DMS 273 (cell line): Measurements from ENCODE around the gene KCNK16.

ENCODE experiments used
- DNase-seq: peaks from one replicate; lab custom pipeline; 2025; ENCODE audit not compliant: unreplicated experiment; lab: John Stamatoyannopoulos, UW

The KCNK16 gene

DNA sequence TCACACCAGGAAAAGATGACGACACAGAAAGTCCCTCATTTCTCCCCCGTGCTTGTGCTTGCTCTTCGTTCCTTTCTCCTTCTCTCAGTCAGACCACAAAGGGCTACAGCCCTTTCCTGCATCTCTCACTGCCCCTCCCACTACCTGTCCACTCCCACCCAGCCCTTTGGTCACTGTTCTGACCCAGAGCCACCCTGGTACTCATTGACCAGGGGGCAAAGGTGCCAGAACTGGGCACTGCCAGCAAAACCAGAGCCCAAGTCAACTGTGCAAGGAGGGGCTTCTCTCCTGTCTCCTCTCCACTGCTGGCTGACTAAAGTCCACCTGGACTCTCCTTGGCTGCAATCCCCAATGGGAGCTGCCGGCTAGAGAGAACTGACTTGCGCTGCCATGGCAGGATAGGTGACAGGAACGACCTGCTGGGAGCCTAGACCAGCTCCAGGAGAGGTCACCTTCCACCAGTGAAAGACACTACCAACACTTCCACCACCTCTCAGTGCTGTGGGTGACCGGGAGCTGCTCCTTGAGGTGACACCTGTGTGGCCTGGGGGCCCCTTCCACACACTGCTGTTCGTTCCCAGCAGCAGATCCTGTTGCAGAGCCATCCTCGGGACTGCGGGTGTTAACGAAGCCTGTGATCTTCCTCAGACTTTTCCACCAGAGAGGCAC is 41.1 kb downstream of the KCNK16 start:
- DNase-seq = no peak

DNA sequence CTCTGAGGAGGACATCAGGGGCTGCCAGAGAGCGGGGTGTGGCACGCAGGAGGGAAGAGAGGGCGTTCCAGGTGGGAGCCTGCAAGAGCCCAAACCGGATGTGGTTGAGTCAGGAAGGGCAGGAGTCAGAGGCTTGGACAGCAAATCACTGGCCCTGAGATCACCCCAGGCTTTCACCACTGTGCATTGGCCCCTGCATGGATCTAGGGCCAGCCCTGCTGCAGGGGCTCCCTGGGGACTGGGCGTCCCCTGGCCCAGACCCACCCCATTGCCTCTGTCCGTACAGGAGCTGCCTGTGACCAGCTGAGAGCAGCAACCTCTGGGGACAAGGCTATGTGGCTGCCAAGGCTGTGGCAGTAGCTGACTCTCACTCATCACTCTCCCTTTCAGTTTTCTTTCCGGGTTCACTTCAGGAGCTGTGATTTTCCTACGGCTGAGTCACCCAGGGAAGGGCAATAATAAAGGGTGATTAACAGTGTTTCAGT is 42.2 kb downstream of the KCNK16 start:
- no peak for DNase-seq

DNA sequence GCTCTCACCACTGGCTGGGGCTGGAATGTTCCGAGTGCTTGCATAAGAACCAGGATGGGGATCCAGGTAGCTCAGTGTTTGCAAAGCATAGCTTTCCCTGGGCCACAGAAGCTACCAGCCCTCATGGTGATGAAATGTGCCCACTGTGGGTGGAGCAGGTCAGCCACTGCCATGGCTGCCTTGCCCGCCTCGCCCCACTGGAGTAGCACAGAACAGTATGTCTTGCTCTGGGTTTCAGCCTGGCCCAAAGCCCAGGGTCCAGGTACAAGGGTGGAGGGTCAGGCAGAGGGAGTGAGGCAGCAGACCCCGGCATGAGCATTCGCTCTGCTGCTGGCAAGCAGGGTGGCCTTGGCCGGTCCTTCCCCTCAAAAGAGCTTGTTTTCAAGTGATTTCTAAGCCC is 43.0 kb downstream of the KCNK16 start:
- DNase-seq = no peak

DNA sequence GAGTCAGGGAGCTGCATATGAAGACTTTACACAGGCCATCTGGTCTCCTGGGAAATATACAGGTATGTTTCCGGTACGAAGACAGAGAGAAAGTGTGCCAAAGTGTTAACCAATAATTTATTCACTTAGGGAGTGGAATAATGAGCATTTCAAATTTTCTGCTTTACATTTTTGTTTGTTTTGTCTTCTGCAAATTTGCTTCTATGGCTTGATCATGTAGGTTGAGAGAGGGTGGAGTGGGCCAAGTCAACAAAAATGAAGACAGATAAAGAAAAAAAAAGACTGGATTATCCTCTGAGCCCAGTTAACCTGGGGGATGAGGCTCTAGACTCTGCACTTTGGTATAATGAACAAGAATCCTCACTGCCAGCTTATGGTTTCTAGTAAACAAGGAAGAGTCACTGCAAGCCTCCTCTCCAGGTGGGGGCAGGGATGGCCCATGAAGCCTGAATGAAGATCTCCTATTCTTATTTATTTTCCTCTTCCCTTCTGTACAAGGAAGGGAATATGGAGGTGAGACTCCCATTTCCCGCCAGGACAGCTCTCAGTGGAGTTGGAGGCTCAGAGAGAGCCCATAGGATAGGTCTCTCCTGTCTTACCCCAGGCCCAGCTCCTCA is 46.0 kb downstream of the KCNK16 start:
- no peak for DNase-seq

DNA sequence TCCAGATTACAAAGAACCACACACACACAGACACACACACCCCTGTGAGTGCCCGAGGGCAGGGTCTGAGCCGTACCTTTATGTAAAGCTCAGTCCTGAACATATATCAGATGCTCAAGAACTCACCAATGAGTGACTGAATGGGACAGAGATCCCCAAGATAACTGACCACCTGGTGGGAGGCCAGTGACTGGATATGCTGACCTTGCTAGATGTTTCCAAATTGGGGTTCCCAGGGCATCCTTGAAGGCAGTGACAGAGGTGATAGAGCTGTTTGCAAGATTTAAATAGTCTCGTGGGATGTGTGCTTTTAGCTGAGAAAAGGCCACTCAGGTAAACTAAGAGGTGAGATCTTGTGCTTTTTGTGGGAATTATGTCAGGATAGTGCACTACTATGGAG is 47.6 kb downstream of the KCNK16 start:
- DNase-seq = no peak

DNA sequence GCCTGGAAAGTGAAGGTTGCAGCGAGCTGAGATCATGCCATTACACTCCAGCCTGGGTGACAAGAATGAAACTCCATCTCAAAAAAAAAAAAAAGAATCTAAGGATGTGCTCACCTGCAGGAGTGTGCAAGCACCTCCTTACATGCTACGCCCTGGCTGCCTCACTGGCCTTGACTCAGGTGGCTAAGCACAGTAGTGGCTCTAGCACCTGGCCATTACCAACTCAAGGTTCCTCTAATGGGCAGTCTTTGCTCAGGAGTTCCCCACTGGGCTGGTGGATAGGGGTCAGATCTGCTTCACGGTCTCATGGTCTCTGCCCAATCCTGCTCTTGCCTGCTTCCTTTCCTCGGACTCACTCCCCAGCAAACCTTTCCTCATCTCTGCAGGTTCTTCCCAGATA is 48.0 kb downstream of the KCNK16 start:
- no peak for DNase-seq

DNA sequence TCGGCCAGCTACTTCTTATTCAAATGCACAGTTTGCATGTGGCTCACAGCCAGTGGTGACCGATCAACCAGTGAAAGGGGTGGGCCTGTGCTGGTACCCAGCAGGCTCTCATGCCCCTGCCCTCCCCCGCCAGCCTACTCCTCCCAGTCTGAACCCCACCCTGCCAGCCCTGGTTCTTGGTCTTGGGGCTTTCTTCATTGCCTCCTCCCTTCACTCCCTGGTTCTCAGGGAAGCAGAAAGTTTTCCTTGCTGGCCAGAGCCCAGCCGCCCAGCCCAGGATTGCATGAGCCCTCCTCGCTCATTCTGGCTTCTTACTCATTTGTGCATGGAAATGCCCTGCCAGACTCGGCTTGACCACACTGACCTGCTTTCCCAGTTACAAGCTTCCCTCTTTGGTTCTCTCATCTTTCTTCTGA is 49.1 kb downstream of the KCNK16 start:
- DNase-seq = no peak

DNA sequence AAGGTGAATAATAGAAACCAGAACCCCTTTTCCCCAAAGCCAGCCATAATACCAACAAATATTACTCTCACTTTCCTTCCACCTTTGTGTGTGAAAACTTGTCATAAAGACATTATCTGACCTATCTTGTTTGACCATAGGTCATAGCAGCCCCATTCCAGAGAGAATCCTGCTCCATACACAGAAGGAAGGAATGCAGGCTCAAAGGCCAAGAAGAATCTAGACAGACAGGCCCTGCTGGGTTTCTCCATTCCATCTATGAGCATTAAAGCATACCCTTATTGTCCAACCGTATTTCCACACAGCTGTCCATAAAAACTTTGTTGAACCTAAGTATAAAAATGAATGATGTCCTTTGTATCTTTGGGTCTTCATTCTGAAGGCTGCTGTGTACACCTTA is 52.5 kb downstream of the KCNK16 start:
- DNase-seq = no peak

DNA sequence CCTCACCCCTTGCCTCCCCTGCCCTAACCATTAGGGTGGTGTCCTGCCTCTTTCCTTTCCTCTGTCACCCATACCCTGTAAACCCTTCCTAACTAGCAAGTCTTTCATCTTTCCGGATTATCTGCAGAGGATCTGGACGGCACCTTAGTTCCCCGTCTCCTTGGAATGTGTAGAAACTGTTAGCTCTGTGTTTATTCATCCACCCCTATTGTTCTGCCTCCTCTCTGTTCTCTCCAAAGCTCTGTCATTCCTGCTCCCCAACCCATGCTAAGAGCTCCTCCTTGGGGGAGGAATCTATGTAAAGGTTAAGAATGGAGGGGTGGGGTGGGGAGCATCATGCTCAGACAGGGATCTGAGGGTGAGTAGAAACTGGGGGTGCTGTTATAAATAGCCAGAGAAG is 53.8 kb downstream of the KCNK16 start:
- DNase-seq = no peak

DNA sequence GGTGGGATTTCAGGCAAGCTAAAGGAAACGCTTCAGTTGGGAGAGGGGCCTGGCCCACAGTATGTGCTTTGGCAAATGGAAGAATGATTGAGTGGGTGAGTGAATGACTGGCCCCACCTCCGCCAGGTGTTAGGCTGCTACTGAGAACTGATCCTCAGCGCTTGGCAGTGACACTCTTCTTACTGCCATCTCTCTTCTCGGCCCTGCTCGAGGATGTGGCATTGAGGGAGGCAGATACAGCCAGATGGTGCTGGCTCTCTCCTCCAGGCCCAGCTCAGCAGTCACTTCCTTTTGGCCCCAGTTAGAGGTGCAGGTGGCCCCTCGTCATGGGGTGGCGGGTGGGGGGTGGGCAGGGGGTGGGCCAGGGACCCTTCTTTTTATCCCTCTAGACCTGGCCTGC is 54.3 kb downstream of the KCNK16 start:
- DNase-seq = no peak

DNA sequence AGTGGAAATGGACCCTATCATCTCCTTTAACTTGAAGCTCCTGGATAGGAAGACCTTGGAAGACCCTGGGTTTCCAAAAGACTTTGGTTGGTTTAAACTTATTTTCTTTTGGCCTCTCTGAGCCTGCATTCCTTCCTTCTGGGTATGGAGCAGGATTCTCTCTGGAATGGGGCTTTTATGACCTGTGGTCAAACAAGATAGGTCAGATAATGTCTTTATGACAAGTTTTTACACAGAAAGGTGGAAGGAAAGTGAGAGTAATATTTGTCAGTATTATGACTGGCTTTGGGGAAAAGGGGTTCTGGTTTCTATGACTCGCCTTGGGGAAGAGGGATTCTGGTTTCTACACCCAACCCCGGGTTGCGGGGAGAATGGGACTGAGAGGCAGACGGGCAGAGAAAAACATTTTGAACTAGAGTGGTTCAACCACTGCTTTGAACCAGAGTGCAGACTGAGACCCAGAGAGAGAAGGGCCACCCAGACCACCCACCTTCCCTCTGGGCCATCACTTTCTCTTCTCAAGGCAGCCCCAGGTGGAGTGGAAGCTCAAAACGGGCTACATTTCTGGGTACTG is 55.6 kb downstream of the KCNK16 start:
- DNase-seq = no peak

DNA sequence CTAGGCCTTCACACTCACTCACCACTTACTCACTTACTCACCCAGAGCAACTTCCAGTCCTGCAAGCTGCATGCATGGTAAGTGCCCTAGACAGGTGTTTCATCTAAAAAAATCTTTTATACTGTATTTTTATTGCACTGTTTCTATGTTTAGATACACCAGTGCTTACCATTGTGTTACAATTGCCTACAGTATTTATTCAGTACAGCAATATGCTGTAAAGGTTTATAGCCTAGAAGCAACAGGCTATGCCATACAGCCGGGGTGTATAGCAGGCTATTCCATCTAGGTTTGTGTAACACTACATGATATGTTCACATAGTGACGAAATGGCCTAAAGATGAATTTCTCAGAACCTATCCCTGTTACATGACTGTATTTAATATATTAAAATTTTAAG is 56.1 kb downstream of the KCNK16 start:
- DNase-seq = no peak
